Thyroid gland (tissue), 4 donors: Measurements from ENCODE around the gene NKIRAS2. TPM values are rescaled to one million over a fixed set of nuclear protein-coding genes. Genes with fewer than 3 reads are reported as not detected.

Experiments used
- DNase-seq, 2 donors: peaks; one replicate each; pipeline ENCODE4 v3.0.0-alpha.2; 2019
- H3K27ac ChIP-seq, 3 donors: fragments of 200-600 bp; sonication (generic); 1 replicate in 2 of 3; 2 replicates in 1 of 3; pipeline ENCODE4 v1.5.1; 2016 to 2019; ENCODE audit warnings: mild to moderate bottlenecking in 1 of 3, moderate library complexity in 1 of 3
- H3K27me3 ChIP-seq: fragments of 200-600 bp; sonication (generic); one replicate; pipeline ENCODE4 v1.5.1; 2019
- H3K36me3 ChIP-seq, 2 donors: fragments of 200-600 bp; sonication (generic); one replicate each; pipeline ENCODE4 v1.5.1; 2016 to 2019
- H3K4me1 ChIP-seq, 2 donors: fragments of 200-600 bp; sonication (generic); one replicate each; pipeline ENCODE4 v1.5.1; 2017 to 2019
- H3K4me3 ChIP-seq, 3 donors: fragments of 200-600 bp; sonication (generic); replicated peaks in 1 of 3; 1 replicate in 2 of 3; 2 replicates in 1 of 3; pipeline ENCODE4 v1.5.1; 2016; ENCODE audit warnings: mild to moderate bottlenecking in 1 of 3
- H3K9me3 ChIP-seq: fragments of 200-600 bp; sonication (generic); one replicate; pipeline ENCODE4 v1.5.1; 2017
- CTCF ChIP-seq, 6 experiments: fragments of 200-600 bp in 3 of 6; fragments of 450-650 bp in 3 of 6; sonication (generic) in 3 of 6; IDR thresholded peaks; one replicate each; pipeline ENCODE4 v1.5.1; 2016 to 2019; ENCODE audit warnings: antibody characterized with exemption in 6 of 6, mild to moderate bottlenecking in 2 of 6, inconsistent platforms in 1 of 6, moderate library complexity in 1 of 6
- POLR2A ChIP-seq, 2 donors: fragments of 450-650 bp; IDR thresholded peaks; one replicate each; pipeline ENCODE4 v1.6.1; 2017; ENCODE audit warnings: antibody characterized with exemption in 2 of 2, mild to moderate bottlenecking in 2 of 2, moderate library complexity in 1 of 2
- WGBS, 2 donors: methylation state at CpG; one replicate each; pipeline ENCODE4 v1.1.5; 2017; 5-methylcytosine and 5-hydroxymethylcytosine counted together
- intact Hi-C: fragments of 100-400 bp; cut with DNase I; formaldehyde crosslinking; loops from one replicate; pipeline ENCODE4 v1.15.1; 2023
- total RNA-seq, 4 donors: library from RNA; depleted of rRNA; stranded (reverse); fragments of >200 nt; gene quantifications; one replicate each; pipeline ENCODE4 v1.2.3, GENCODE V29; 2016

NKIRAS2 gene
- total RNA-seq, 4 donors from 2014 or later: 23.6 to 34.6 (median 26.6) TPM

- DNase-seq: no peak
- 84 to 85% methylated on average over 6 of the region's 6 CpGs for WGBS, 2 donors
These were observed 32.5 kb downstream of the NKIRAS2 start for GRCh38 chr17:42052346-42052877.

GRCh38 chr17:42053731-42054500, 34.0 kb downstream of the NKIRAS2 start:
- H3K4me1 ChIP-seq: peaks cover 4 to 11% of the 10 kb centered on the region in 2 donors
- no peaks in the 10 kb centered on the region for H3K36me3 ChIP-seq
- 15 to 19% methylated on average over 12 of the region's 12 CpGs for WGBS, 2 donors
- H3K4me3 ChIP-seq: no peak overlapping the region
- no peaks in the 10 kb centered on the region for H3K9me3 ChIP-seq
- TF ChIP-seq CTCF (IDR thresholded peaks at IDR 0.05) (no peak), POLR2A (IDR thresholded peaks at IDR 0.05) (no peak)
- intact Hi-C loops: no loop called here
- H3K27ac ChIP-seq: no peak overlapping the region
- DNase-seq: no peak
- no peaks in the 10 kb centered on the region for H3K27me3 ChIP-seq

More at GRCh38 chr17:42052346-42052877, 32.5 kb downstream of the NKIRAS2 start:
- intact Hi-C loops: no loop called here
- no peaks in the 10 kb centered on the region for H3K36me3 ChIP-seq
- no peak overlapping the region for H3K4me3 ChIP-seq
- TF ChIP-seq CTCF (IDR thresholded peaks at IDR 0.05) (no peak), POLR2A (IDR thresholded peaks at IDR 0.05) (no peak)
- H3K4me1 ChIP-seq: peaks cover 4 to 11% of the 10 kb centered on the region in 2 donors
- no peaks in the 10 kb centered on the region for H3K9me3 ChIP-seq
- no peaks in the 10 kb centered on the region for H3K27me3 ChIP-seq
- no peak overlapping the region for H3K27ac ChIP-seq

GRCh38 chr17:42055027-42055426, 35.1 kb downstream of the NKIRAS2 start:
- no peak for TF ChIP-seq POLR2A (IDR thresholded peaks at IDR 0.05)
- Histone ChIP-seq H3K27me3 (no peaks in the 10 kb centered on the region), H3K27ac (no peak overlapping the region), H3K4me1 (peaks cover 4 to 7% of the 10 kb centered on the region in 2 donors), H3K36me3 (no peaks in the 10 kb centered on the region), H3K4me3 (no peak overlapping the region), H3K9me3 (no peaks in the 10 kb centered on the region)
- intact Hi-C loops: no loop called here
- DNase-seq: no peak
- 30 to 34% methylated on average over 3 of the region's 3 CpGs for WGBS, 2 donors

- H3K9me3 ChIP-seq: no peaks in the 10 kb centered on the region
- no peak overlapping the region for H3K4me3 ChIP-seq
- H3K4me1 ChIP-seq: peaks cover 4 to 5% of the 10 kb centered on the region in 2 donors
- TF ChIP-seq POLR2A (IDR thresholded peaks at IDR 0.05) (no peak), CTCF (IDR thresholded peaks at IDR 0.05) (no peak)
- 34 to 43% methylated on average over 6 of the region's 6 CpGs for WGBS, 2 donors
- H3K27me3 ChIP-seq: no peaks in the 10 kb centered on the region
- no peaks in the 10 kb centered on the region for H3K36me3 ChIP-seq
- no peak overlapping the region for H3K27ac ChIP-seq
- intact Hi-C loops: no loop called here
- DNase-seq: no peak
These were observed 35.6 kb downstream of the NKIRAS2 start for GRCh38 chr17:42055496-42055895.

- DNase-seq: no peak
- H3K4me3 ChIP-seq: no peak overlapping the region
- intact Hi-C loops: no loop called here
- H3K27me3 ChIP-seq: no peaks in the 10 kb centered on the region
- H3K27ac ChIP-seq: no peak overlapping the region
- no peaks in the 10 kb centered on the region for H3K9me3 ChIP-seq
- 68 to 70% methylated on average over 3 of the region's 3 CpGs for WGBS, 2 donors
- no peaks in the 10 kb centered on the region for H3K36me3 ChIP-seq
- TF ChIP-seq POLR2A (IDR thresholded peaks at IDR 0.05) (no peak), CTCF (IDR thresholded peaks at IDR 0.05) (no peak)
- H3K4me1 ChIP-seq: no peaks in the 10 kb centered on the region
These were observed 36.7 kb downstream of the NKIRAS2 start for GRCh38 chr17:42056635-42057034.
